Measurements from ENCODE around the gene SLC27A2. TPM values are rescaled to one million over a fixed set of nuclear protein-coding genes. Genes with fewer than 3 reads are reported as not detected.

The SLC27A2 gene
- total RNA-seq, 1 experiment from 2014 or later = 7.0 TPM

- Histone ChIP-seq H4K91ac (ENCODE audit: insufficient read length, low read depth, low read length) (no peak overlapping the region), H3K4me2 (ENCODE audit: insufficient read depth, insufficient read length, low read length) (peak overlapping the region; percentile 82), H3K79me1 (ENCODE audit: insufficient read depth, low read depth, low read length, poor library complexity, severe bottlenecking) (no peaks in the 10 kb centered on the region), H3K4me1 (ENCODE audit: insufficient read depth, low read length) (no peaks in the 10 kb centered on the region), H3K23me2 (ENCODE audit: insufficient read length, low read depth, low read length, poor library complexity, severe bottlenecking) (peaks cover 13% of the 10 kb centered on the region), H4K8ac (replicated peaks; ENCODE audit: insufficient read length, low read depth, low read length) (no peak overlapping the region), H3K14ac (ENCODE audit: insufficient read depth, low read length) (no peak overlapping the region), H3K79me2 (ENCODE audit: insufficient read depth, low read length) (no peaks in the 10 kb centered on the region; the same call in 1 of the 2 replicates), H3K9ac (ENCODE audit: extremely low read depth, insufficient read length, low read length) (no peak overlapping the region), H2BK20ac (ENCODE audit: low read depth, low read length, poor library complexity, severe bottlenecking) (no peak overlapping the region), H2BK120ac (ENCODE audit: low read depth, low read length, poor library complexity, severe bottlenecking) (no peak overlapping the region), H2BK15ac (ENCODE audit: low read depth, low read length) (no peak overlapping the region), H3K23ac (ENCODE audit: insufficient read length, low read depth, low read length) (no peak overlapping the region), H4K20me1 (ENCODE audit: control insufficient read depth, insufficient read depth, insufficient read length) (no peaks in the 10 kb centered on the region), H2BK5ac (ENCODE audit: insufficient read length, low read length) (no peak overlapping the region), H3K56ac (ENCODE audit: insufficient read length, low read depth, low read length) (no peak overlapping the region), H2AK5ac (ENCODE audit: insufficient read length, low read length) (no peak overlapping the region), H4K5ac (ENCODE audit: insufficient read length, low read depth, low read length) (no peak overlapping the region), H3K4ac (ENCODE audit: low read depth, low read length) (no peak overlapping the region), H3K9me3 (ENCODE audit: control insufficient read depth, low read depth, low read length) (no peaks in the 10 kb centered on the region), H2BK12ac (ENCODE audit: insufficient read length, low read depth, low read length) (no peak overlapping the region), H3T11ph (ENCODE audit: low read length) (no peak overlapping the region), H3K27me3 (ENCODE audit: insufficient read depth, low read length) (peaks cover 22% of the 10 kb centered on the region; the same call in 1 of the 2 replicates), H3K18ac (ENCODE audit: insufficient read length, low read depth, low read length) (no peak overlapping the region), H3K27ac (ENCODE audit: insufficient read length, low read depth, low read length) (no peak overlapping the region), H2AFZ (ENCODE audit: low read length) (no peak overlapping the region)
- no CpG with 5 or more reads among the region's 2 CpGs for WGBS (ENCODE audit: extremely low coverage, insufficient read length, low lambda C conversion rate)
- H3K9me3 Mint-ChIP-seq = no peaks in the 10 kb centered on the region; a peak in 1 of 5 replicates
- peaks cover 45% of the 10 kb centered on the region for H3K27me3 Mint-ChIP-seq (ENCODE audit: low read depth)
- H3K4me1 Mint-ChIP-seq = peaks cover 22 to 28% of the 10 kb centered on the region in 2 experiments
- TF ChIP-seq CTCF (conservative IDR thresholded peaks at IDR 0.05) = no peak
- H3K36me3 Mint-ChIP-seq (ENCODE audit: insufficient read depth in 1 of 3, low read depth in 3 of 3) = no peaks in the 10 kb centered on the region
- no peak for DNase-seq
- no peak overlapping the region for H3K27ac Mint-ChIP-seq
- peak overlapping the region; percentile 82 to 90 for H3K4me3 Mint-ChIP-seq
Measured at GRCh38 chr15:50183112-50183794, 1.3 kb downstream of the SLC27A2 start.

Data from H9 (cell line).